IMR-90 (cell line): ENCODE measurements around the gene GARS1. TPM values are rescaled to one million over a fixed set of nuclear protein-coding genes. Genes with fewer than 3 reads are reported as not detected.

Experiments used
- ATAC-seq: fragments of 200-7000 bp; cut with Tn5 transposase; 2 replicates; pipeline ENCODE4 v1.9.1; 2020; ENCODE audit warnings: low read depth, mild to moderate bottlenecking, moderate library complexity
- BruUV-seq: library from RNA; stranded (reverse); fragments of 400-500 nt; replicated peaks from 2 replicates; lab custom pipeline; 2021; lab: Mats Ljungman, UMichigan
- CTCF ChIA-PET: fragments of 300-600 bp; formaldehyde crosslinking; extraction: SDS; loops from one replicate; lab custom pipeline; 2021; ENCODE audit warnings: antibody characterized with exemption; lab: Yijun Ruan, JAX
- POLR2A ChIA-PET: fragments of 300-600 bp; sonication (Branson Sonifier 250); formaldehyde crosslinking; loops from one replicate; lab custom pipeline; 2022; ENCODE audit warnings: antibody characterized with exemption; ENCODE audit not compliant: unreplicated experiment; lab: Charles Lee
- DNase-seq: peaks from one replicate; pipeline ENCODE4 v3.0.0; 2013
- H2AFZ ChIP-seq: replicated peaks from 2 replicates; pipeline ENCODE3; 2013; ENCODE audit warnings: low read length, mild to moderate bottlenecking; ENCODE audit not compliant: poor library complexity
- H2AK5ac ChIP-seq: 2 replicates; pipeline ENCODE4 v1.6.1; 2013; ENCODE audit warnings: low read depth, low read length, inconsistent platforms
- H2AK9ac ChIP-seq: replicated peaks from 2 replicates; pipeline ENCODE3; 2013; ENCODE audit warnings: mild to moderate bottlenecking, low read depth, low read length, moderate library complexity; ENCODE audit not compliant: poor library complexity
- H2BK120ac ChIP-seq: 2 replicates; pipeline ENCODE4 v1.6.1; 2013; ENCODE audit warnings: low read depth, low read length, inconsistent platforms
- H2BK15ac ChIP-seq: 3 replicates; pipeline ENCODE4 v1.6.1; 2013; ENCODE audit warnings: low read depth, low read length, inconsistent platforms
- H2BK20ac ChIP-seq: 2 replicates; pipeline ENCODE4 v1.6.1; 2013; ENCODE audit warnings: low read depth, mild to moderate bottlenecking, inconsistent platforms, low read length, moderate library complexity
- H2BK5ac ChIP-seq: 2 replicates; pipeline ENCODE4 v1.6.1; 2013; ENCODE audit warnings: mild to moderate bottlenecking, low read depth, low read length, inconsistent platforms; ENCODE audit not compliant: poor library complexity, severe bottlenecking
- H3K14ac ChIP-seq: replicated peaks from 2 replicates; pipeline ENCODE4 v1.6.1; 2013; ENCODE audit warnings: low read depth, low read length, inconsistent platforms
- H3K18ac ChIP-seq: 2 replicates; pipeline ENCODE4 v1.6.1; 2013; ENCODE audit warnings: low read depth, low read length, control low read depth
- H3K23ac ChIP-seq: 2 replicates; pipeline ENCODE4 v1.6.1; 2013; ENCODE audit warnings: low read depth, low read length, inconsistent platforms
- H3K27ac ChIP-seq: 2 replicates; pipeline ENCODE4 v1.5.1; 2013; ENCODE audit warnings: mild to moderate bottlenecking, control low read depth, low read length; ENCODE audit not compliant: insufficient read depth
- H3K27me3 ChIP-seq: 2 replicates; pipeline ENCODE4 v1.6.1; 2013; ENCODE audit warnings: low read length; ENCODE audit not compliant: control insufficient read depth, insufficient read depth
- H3K36me3 ChIP-seq: 2 replicates; pipeline ENCODE4 v1.6.1; 2013; ENCODE audit warnings: low read length, mixed read lengths; ENCODE audit not compliant: control insufficient read depth, insufficient read depth
- H3K4ac ChIP-seq: 2 replicates; pipeline ENCODE4 v1.6.1; 2013; ENCODE audit warnings: low read depth, low read length, inconsistent platforms
- H3K4me1 ChIP-seq: 2 replicates; pipeline ENCODE4 v1.6.1; 2013; ENCODE audit warnings: low read length, mixed read lengths; ENCODE audit not compliant: control insufficient read depth, insufficient read depth
- H3K4me2 ChIP-seq: 2 replicates; pipeline ENCODE4 v1.6.1; 2013; ENCODE audit warnings: low read depth, mild to moderate bottlenecking, control low read depth, low read length, moderate library complexity
- H3K4me3 ChIP-seq: 2 replicates; pipeline ENCODE4 v1.5.1; 2013; ENCODE audit warnings: low read depth, mild to moderate bottlenecking, control low read depth, low read length, moderate library complexity; ENCODE audit not compliant: insufficient read depth
- H3K56ac ChIP-seq: 2 replicates; pipeline ENCODE4 v1.6.1; 2013; ENCODE audit warnings: low read length, inconsistent platforms; ENCODE audit not compliant: insufficient read depth; ENCODE audit errors: extremely low read depth
- H3K79me1 ChIP-seq, 2 experiments: 2 replicates each; pipeline ENCODE4 v1.6.1; 2013; ENCODE audit warnings: low read length in 2 of 2, inconsistent platforms in 1 of 2, low read depth in 1 of 2
- H3K9ac ChIP-seq: 2 replicates; pipeline ENCODE4 v1.6.1; 2013; ENCODE audit warnings: low read depth, low read length, control low read depth
- H3K9me1 ChIP-seq: 2 replicates; pipeline ENCODE4 v1.6.1; 2013; ENCODE audit warnings: low read length, inconsistent platforms; ENCODE audit not compliant: insufficient read depth
- H3K9me3 ChIP-seq: 2 replicates; pipeline ENCODE4 v1.6.1; 2013; ENCODE audit warnings: low read length; ENCODE audit not compliant: control insufficient read depth, insufficient read depth
- H4K20me1 ChIP-seq: 2 replicates; pipeline ENCODE4 v1.6.1; 2013; ENCODE audit warnings: low read length, inconsistent platforms; ENCODE audit not compliant: insufficient read depth
- H4K5ac ChIP-seq: 2 replicates; pipeline ENCODE4 v1.6.1; 2013; ENCODE audit warnings: mild to moderate bottlenecking, low read depth, low read length, control low read depth
- H4K8ac ChIP-seq, 2 experiments: 2 replicates each; pipeline ENCODE4 v1.6.1; 2013; ENCODE audit warnings: low read depth in 2 of 2, low read length in 2 of 2, control low read depth in 1 of 2, inconsistent platforms in 1 of 2
- H4K91ac ChIP-seq: 2 replicates; pipeline ENCODE4 v1.6.1; 2013; ENCODE audit warnings: low read depth, low read length, inconsistent platforms; ENCODE audit not compliant: insufficient read depth
- CEBPB ChIP-seq: IDR thresholded peaks from 2 replicates; pipeline ENCODE4 v1.6.1; 2012; ENCODE audit warnings: low read depth, low read length, improper control_type of control experiment
- CHD1 ChIP-seq: IDR thresholded peaks from 2 replicates; pipeline ENCODE4 v1.6.1; 2012; ENCODE audit warnings: low read depth, low read length, improper control_type of control experiment
- FOS ChIP-seq: fragments of 150-350 bp; IDR thresholded peaks from 2 replicates; pipeline ENCODE4 v1.6.1; 2016; ENCODE audit warnings: low read depth, low read length
- MAFK ChIP-seq: IDR thresholded peaks from 2 replicates; pipeline ENCODE4 v1.6.1; 2012; ENCODE audit warnings: low read depth, low read length, improper control_type of control experiment
- NFE2L2 ChIP-seq: fragments of 150-350 bp; IDR thresholded peaks from 2 replicates; pipeline ENCODE4 v1.6.1; 2016; ENCODE audit warnings: low read depth, mild to moderate bottlenecking, low read length
- WGBS, 2 experiments: methylation state at CpG; one replicate each; pipeline versions ENCODE4 v1.1.5 to v1.1.7; 2013; ENCODE audit warnings: missing lambda C conversion rate in 2 of 2; ENCODE audit not compliant: insufficient read length in 1 of 2; ENCODE audit errors: extremely low coverage in 2 of 2; 5-methylcytosine and 5-hydroxymethylcytosine counted together
- dilution Hi-C: fragments of 300-500 bp; cut with HindIII; formaldehyde crosslinking; loops from one replicate; pipeline ENCODE4 v1.14.3; 2018; ENCODE audit warnings: low sequenced_read_pairs; ENCODE audit not compliant: unreplicated experiment
- in situ Hi-C: fragments of 300-500 bp; cut with MboI; formaldehyde crosslinking; loops from 3 replicates; pipeline ENCODE4 v1.14.3; 2019; ENCODE audit warnings: low sequenced_read_pairs, inconsistent platforms, mixed read lengths
- intact Hi-C: fragments of 100-400 bp; cut with micrococcal nuclease; formaldehyde crosslinking; loops from 2 replicates; pipeline ENCODE4 v1.10.0; 2022
- polyA plus RNA-seq, 3 experiments: library from polyadenylated mRNA; depleted of rRNA; stranded (reverse); fragments of >200 nt; gene quantifications; 2 replicates each; pipeline ENCODE4 v1.2.3, GENCODE V29; 2012; ENCODE audit warnings: low replicate concordance in 1 of 3
- total RNA-seq: library from RNA; depleted of rRNA; stranded (reverse); fragments of >200 nt; gene quantifications from 2 replicates; pipeline ENCODE4 v1.2.3, GENCODE V29; 2012

The GARS1 gene
- total and polyA plus RNA-seq, 2 of the 4 experiments (the other 2 are of a cell fraction), result 105 to 551 TPM

DNA sequence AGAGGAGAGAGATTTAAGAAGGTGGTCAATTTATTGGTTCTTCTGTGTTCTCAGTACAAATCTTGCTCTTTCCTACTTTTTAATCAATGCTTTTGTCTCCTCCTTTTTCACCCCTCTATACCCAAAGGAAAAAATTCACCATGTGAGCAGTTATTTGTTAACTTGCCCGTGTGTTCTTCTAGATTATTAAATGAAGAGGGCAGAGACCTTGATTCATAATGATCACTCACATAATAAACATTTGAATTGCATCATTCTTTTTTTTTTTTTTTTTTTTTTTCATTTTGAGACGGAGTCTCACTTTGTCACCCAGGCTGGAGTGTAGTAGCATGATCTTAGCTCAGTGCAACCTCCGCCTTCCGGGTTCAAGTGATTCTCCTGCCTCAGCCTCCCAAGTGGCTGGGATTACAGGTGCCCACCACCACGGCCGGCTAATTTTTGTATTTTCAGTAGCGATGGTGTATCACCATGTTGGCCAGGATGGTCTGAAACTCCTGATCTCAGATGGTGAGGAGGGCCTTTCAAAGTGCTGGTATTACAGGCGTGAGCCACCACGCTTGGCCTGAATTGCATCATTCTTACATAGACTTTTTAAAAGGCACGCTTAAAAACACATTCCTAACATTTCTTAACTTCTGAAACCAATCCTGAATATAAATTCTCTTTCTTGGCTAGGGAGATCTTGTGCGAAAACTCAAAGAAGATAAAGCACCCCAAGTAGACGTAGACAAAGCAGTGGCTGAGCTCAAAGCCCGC lies 3.6 kb downstream of the GARS1 start:
- Histone ChIP-seq H3K56ac (no peak overlapping the region), H4K5ac (no peak overlapping the region), H3K4ac (no peak overlapping the region), H4K8ac (no peak overlapping the region), H3K4me2 (peak overlapping the region; percentile 29; the same call in 1 of the 2 replicates), H3K9ac (no peak overlapping the region), H2BK5ac (no peak overlapping the region), H3K4me3 (no peak overlapping the region), H2BK20ac (no peak overlapping the region), H3K79me1 (peaks cover 16 to 39% of the 10 kb centered on the region in 2 experiments), H3K23ac (peak overlapping the region; percentile 71; the same call in 1 of the 2 replicates), H2AFZ (no peak overlapping the region), H3K14ac (no peak overlapping the region), H2BK15ac (no peak overlapping the region), H2AK5ac (no peak overlapping the region), H2AK9ac (no peak overlapping the region), H3K27ac (no peak overlapping the region; the same call in 1 of the 2 replicates), H3K4me1 (peaks cover 5% of the 10 kb centered on the region), H3K36me3 (peaks cover 22% of the 10 kb centered on the region), H2BK120ac (no peak overlapping the region), H3K27me3 (no peaks in the 10 kb centered on the region), H4K91ac (no peak overlapping the region), H4K20me1 (peaks cover 35% of the 10 kb centered on the region; the same call in 1 of the 2 replicates), H3K9me1 (no peaks in the 10 kb centered on the region; the same call in 1 of the 2 replicates), H3K9me3 (no peaks in the 10 kb centered on the region), H3K18ac (no peak overlapping the region)
- WGBS, 2 experiments, result no CpG with 5 or more reads among the region's 13 CpGs
- ATAC-seq, result no peak
- DNase-seq, result peak; percentile 16
- no TSS peak for BruUV-seq
- no peak for TF ChIP-seq NFE2L2
- TF ChIP-seq MAFK, result no peak
- TF ChIP-seq CEBPB, result peak; percentile 68
- TF ChIP-seq FOS, result no peak
- no peak for TF ChIP-seq CHD1
- in situ Hi-C loops, result no loop called here
- ChIA-PET POLR2A (no interaction called here), CTCF (no interaction called here)
- dilution Hi-C loops, result no loop called here
- intact Hi-C loops, result loop anchor here (5.0 kb wide), 1 partner anchor 34 kb away; no protein-coding TSS in a partner anchor
